K562 (cell line): ENCODE measurements around the gene CUX1. TPM values are rescaled to one million over a fixed set of nuclear protein-coding genes. Genes with fewer than 3 reads are reported as not detected.

ENCODE experiments used
- ATAC-seq: fragments of 200-7000 bp; cut with Tn5 transposase; 3 replicates; pipeline ENCODE4 v1.9.1; 2020; ENCODE audit warnings: moderate library complexity
- BruUV-seq: library from RNA; stranded (reverse); fragments of 400-500 nt; replicated peaks from 2 replicates; lab custom pipeline; 2021; lab: Mats Ljungman, UMichigan
- CTCF ChIA-PET: fragments of 300-600 bp; formaldehyde crosslinking; extraction: SDS; loops from one replicate; lab custom pipeline; 2021; ENCODE audit warnings: low intra/inter-chr PET ratio; lab: Yijun Ruan, JAX
- POLR2A ChIA-PET: fragments of 300-600, 350-650 bp; sonication (Branson Sonifier 250); formaldehyde crosslinking; extraction: SDS; loops from one replicate; lab custom pipeline; 2021; ENCODE audit warnings: antibody characterized with exemption, inconsistent platforms; lab: Yijun Ruan, JAX
- DNase-seq, 4 experiments: peaks; one replicate each; pipeline versions ENCODE4 v3.0.0 to v3.0.0-alpha.2; 2011 to 2018; ENCODE audit warnings: low spot score in 3 of 4, mixed read lengths in 3 of 4; ENCODE audit errors: extremely low read depth in 1 of 4
- FAIRE-seq: peaks from 2 replicates; lab custom pipeline; 2011; peaks lifted over from hg19 to GRCh38; lab: Jason Lieb, UNC
- H2AFZ ChIP-seq: 2 replicates; pipeline ENCODE4 v1.6.0; 2011; ENCODE audit warnings: low read depth, low read length, control low read depth, inconsistent platforms
- H3K27ac ChIP-seq: fragments of 200-600 bp; 3 replicates; pipeline ENCODE4 v1.8.0; 2011; ENCODE audit warnings: low read depth, mild to moderate bottlenecking, control low read depth, inconsistent platforms, low read length, moderate library complexity, mixed read lengths; ENCODE audit errors: extremely low read depth
- H3K27me3 ChIP-seq, 2 experiments: fragments of 300-600 bp in 1 of 2; 2 replicates in 1 of 2; 3 replicates in 1 of 2; pipeline versions ENCODE4 v1.6.0 to v1.8.0; 2011; ENCODE audit warnings: inconsistent platforms in 2 of 2, low read length in 2 of 2, mild to moderate bottlenecking in 1 of 2, mixed read lengths in 1 of 2, moderate library complexity in 1 of 2; ENCODE audit not compliant: control insufficient read depth in 2 of 2, insufficient read depth in 2 of 2
- H3K36me3 ChIP-seq: fragments of 300-600 bp; 3 replicates; pipeline ENCODE4 v1.8.0; 2011; ENCODE audit warnings: mild to moderate bottlenecking, low read length, inconsistent platforms; ENCODE audit not compliant: control insufficient read depth, insufficient read depth
- H3K4me1 ChIP-seq, 2 experiments: fragments of 200-600 bp in 1 of 2; replicated peaks in 1 of 2; 2 replicates in 1 of 2; 3 replicates in 1 of 2; pipeline versions ENCODE4 v1.5.1 to v1.8.0; 2011; ENCODE audit warnings: inconsistent platforms in 2 of 2, low read length in 2 of 2, mild to moderate bottlenecking in 1 of 2, mixed read lengths in 1 of 2, moderate library complexity in 1 of 2; ENCODE audit not compliant: control insufficient read depth in 2 of 2, insufficient read depth in 2 of 2
- H3K4me2 ChIP-seq: 2 replicates; pipeline ENCODE4 v1.6.1; 2011; ENCODE audit warnings: low read length, control low read depth, inconsistent platforms, mixed read lengths; ENCODE audit not compliant: insufficient read depth
- H3K4me3 ChIP-seq: fragments of 200-600 bp; sonication (generic), shearing (Covaris generic); 2 replicates; pipeline ENCODE4 v1.5.1; 2016; ENCODE audit warnings: control low read depth, inconsistent platforms
- H3K79me2 ChIP-seq: fragments of 200-600 bp; 3 replicates; pipeline ENCODE4 v1.8.0; 2011; ENCODE audit warnings: low read length, inconsistent platforms; ENCODE audit not compliant: control insufficient read depth, insufficient read depth
- H3K9ac ChIP-seq, 2 experiments: 2 replicates each; pipeline versions ENCODE4 v1.6.0 to v1.6.1; 2011; ENCODE audit warnings: low read depth in 2 of 2, low read length in 2 of 2, control low read depth in 1 of 2, inconsistent platforms in 1 of 2, mild to moderate bottlenecking in 1 of 2, mixed read lengths in 1 of 2; ENCODE audit not compliant: insufficient read depth in 1 of 2
- H3K9me1 ChIP-seq: one replicate; pipeline ENCODE4 v1.6.0; 2011; ENCODE audit warnings: inconsistent platforms, mild to moderate bottlenecking, low read length, moderate library complexity; ENCODE audit not compliant: control insufficient read depth, insufficient read depth
- H3K9me3 ChIP-seq: replicated peaks from 2 replicates; pipeline ENCODE4 v1.5.1; 2011; ENCODE audit warnings: low read depth, low read length, inconsistent platforms; ENCODE audit not compliant: control insufficient read depth, insufficient read depth
- H4K20me1 ChIP-seq: replicated peaks from 2 replicates; pipeline ENCODE4 v1.6.1; 2011; ENCODE audit warnings: low read length, inconsistent platforms, mixed read lengths; ENCODE audit not compliant: control insufficient read depth, insufficient read depth
- PHF8 ChIP-seq: fragments of 200-600 bp; sonication (generic); IDR thresholded peaks from 2 replicates; pipeline ENCODE4 v1.6.1; 2012; ENCODE audit warnings: mixed run types, mild to moderate bottlenecking, inconsistent platforms, low read length, moderate library complexity, borderline replicate concordance
- PTBP1 ChIP-seq: fragments of 200-400 bp; formaldehyde crosslinking; IDR thresholded peaks from 2 replicates; pipeline ENCODE4 v1.6.1; 2017; ENCODE audit warnings: low read depth, low read length
- STAT5A ChIP-seq: IDR thresholded peaks from 2 replicates; pipeline ENCODE4 v1.6.1; 2012; ENCODE audit warnings: low read length, inconsistent platforms, borderline replicate concordance
- ZEB2 ChIP-seq: fragments of 450-650 bp; IDR thresholded peaks from 2 replicates; pipeline ENCODE4 v1.6.1; 2016
- ZFPM2 ChIP-seq: fragments of 250-450 bp; sonication (Bioruptor Pico); IDR thresholded peaks from 2 replicates; pipeline ENCODE4 v1.5.1; 2022; ENCODE audit warnings: mild to moderate bottlenecking
- ZNF282 ChIP-seq: sonication (generic); formaldehyde crosslinking; IDR thresholded peaks from 2 replicates; pipeline ENCODE4 v1.8.1; 2023; ENCODE audit warnings: missing genetic modification reagents
- ZNF431 ChIP-seq: sonication (generic); formaldehyde crosslinking; IDR thresholded peaks from 2 replicates; pipeline ENCODE4 v1.8.0; 2022; ENCODE audit warnings: mild to moderate bottlenecking, missing genetic modification reagents
- WGBS: fragments of 100-300 bp; shearing (Covaris generic); methylation state at CpG from one replicate; pipeline ENCODE4 v1.1.6; 2016; ENCODE audit warnings: low coverage, mixed read lengths; ENCODE audit not compliant: insufficient coverage; ENCODE audit errors: missing lambda C conversion rate; 5-methylcytosine and 5-hydroxymethylcytosine counted together
- in situ Hi-C: fragments of 300-500 bp; cut with MboI; formaldehyde crosslinking; loops from 4 replicates; pipeline ENCODE4 v1.15.0; 2018; ENCODE audit warnings: inconsistent platforms, mixed read lengths
- intact Hi-C: fragments of 100-400 bp; cut with micrococcal nuclease; formaldehyde crosslinking; loops from 2 replicates; pipeline ENCODE4 v1.14.2; 2022
- polyA plus RNA-seq, 8 experiments: library from polyadenylated mRNA; depleted of rRNA in 4 of 8; stranded (reverse) in 5 of 8; unstranded in 3 of 8; fragments of >200 nt; fragmentation: Nextera tagmentation in 2 of 8; fragmentation: Illumina TruSeq in 1 of 8; extraction: Ambion mirVana in 2 of 8; extraction: Trizol in 1 of 8; gene quantifications; 2 replicates each; pipeline versions ENCODE4 v1.2.1 to v1.2.3, GENCODE V29; 2011 to 2014; ENCODE audit warnings: inconsistent platforms in 1 of 8, missing spikeins in 1 of 8
- total RNA-seq, 7 experiments: library from RNA; depleted of rRNA in 6 of 7; stranded (reverse); fragments of >200 nt in 6 of 7; fragmentation: Illumina TruSeq in 2 of 7; extraction: Trizol in 2 of 7; gene quantifications; 2 replicates each; pipeline versions ENCODE4 v1.2.1 to v1.2.3, GENCODE V29; 2011 to 2021; ENCODE audit warnings: low replicate concordance in 1 of 7
- TF ChIP-seq, protein P1 (sequence below): fragments of 250-450 bp; sonication (Bioruptor Pico); IDR thresholded peaks from 2 replicates; pipeline ENCODE4 v1.8.0; 2022; ENCODE audit warnings: inconsistent platforms
- TF ChIP-seq, protein P2 (sequence below): fragments of 450-650 bp; formaldehyde crosslinking; conservative IDR thresholded peaks from 2 replicates; pipeline ENCODE4 v1.4.0; 2022; ENCODE audit warnings: mild to moderate bottlenecking, missing genetic modification characterization
- TF ChIP-seq, protein P3 (sequence below): sonication (generic); formaldehyde crosslinking; IDR thresholded peaks from 2 replicates; pipeline ENCODE4 v1.8.1; 2023; ENCODE audit warnings: missing genetic modification reagents, mild to moderate bottlenecking, borderline replicate concordance

The CUX1 gene
- total and polyA plus RNA-seq, 9 of the 15 experiments (the other 6 are each of a cell fraction or from before 2014, with no cell fraction given) = 3.6 to 55.3 (median 25.2) TPM

DNA sequence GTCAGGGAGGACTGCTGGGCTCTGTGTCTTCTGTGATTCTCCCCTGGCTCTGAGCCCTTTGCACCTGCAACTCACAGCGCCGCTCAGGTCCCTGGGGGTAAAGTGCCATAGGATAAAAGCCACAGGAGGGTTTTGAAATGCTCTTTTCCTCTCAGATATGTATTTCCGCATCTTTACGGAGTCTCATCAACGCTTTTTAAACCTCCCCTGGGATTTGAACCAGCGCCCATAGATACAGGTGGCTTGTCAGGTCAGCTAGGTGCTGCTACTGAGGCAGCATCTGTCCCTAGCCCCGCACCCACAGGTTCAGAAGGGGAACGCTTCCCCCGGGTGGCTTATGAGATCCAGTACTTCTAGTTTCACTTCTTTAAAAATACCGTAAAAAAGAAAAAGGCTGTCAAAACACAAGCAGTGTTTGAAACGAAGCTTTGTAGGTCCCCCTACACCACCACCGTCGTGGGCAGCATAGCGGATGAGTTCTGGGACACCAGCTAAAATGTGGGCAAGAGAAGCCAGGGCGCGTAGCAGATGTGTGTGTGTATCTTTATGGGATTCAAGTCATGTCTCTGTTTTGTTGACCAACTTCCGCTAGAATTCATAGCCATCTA, 173.5 kb downstream of the CUX1 start:
- in situ Hi-C loops = no loop called here

More for the DNA sequence above, 173.5 kb downstream of the CUX1 start:
- Histone ChIP-seq H3K27ac (no peak overlapping the region), H3K36me3 (peaks cover 11% of the 10 kb centered on the region; the same call in 1 of the 3 replicates), H3K9me1 (no peaks in the 10 kb centered on the region), H3K9ac (0 out of 4 replicates have a peak overlapping the region, but pooled peaks of 1 of the 2 experiments have one; percentile 35), H3K4me1 (peaks cover 3 to 18% of the 10 kb centered on the region in 2 experiments; a peak in 3 of 5 replicates), H3K79me2 (no peaks in the 10 kb centered on the region), H3K9me3 (no peaks in the 10 kb centered on the region), H3K4me2 (no peak overlapping the region), H2AFZ (no peak overlapping the region), H3K27me3 (no peaks in the 10 kb centered on the region), H4K20me1 (peaks cover 14% of the 10 kb centered on the region; the same call in 1 of the 2 replicates), H3K4me3 (no peak overlapping the region)
- ChIA-PET POLR2A (interaction anchor here (0.7 kb wide), 1 partner anchor 11 kb away, joined by 3 read pairs; no protein-coding TSS in a partner anchor), CTCF (no interaction called here)
- BruUV-seq = no TSS peak
- ATAC-seq (no peak), FAIRE-seq (no peak), DNase-seq (no peak)
- intact Hi-C loops = no loop called here
- no peak for TF ChIP-seq ZEB2
- no peak for TF ChIP-seq PHF8
- no peak for TF ChIP-seq STAT5A
- TF ChIP-seq, protein P1, sequence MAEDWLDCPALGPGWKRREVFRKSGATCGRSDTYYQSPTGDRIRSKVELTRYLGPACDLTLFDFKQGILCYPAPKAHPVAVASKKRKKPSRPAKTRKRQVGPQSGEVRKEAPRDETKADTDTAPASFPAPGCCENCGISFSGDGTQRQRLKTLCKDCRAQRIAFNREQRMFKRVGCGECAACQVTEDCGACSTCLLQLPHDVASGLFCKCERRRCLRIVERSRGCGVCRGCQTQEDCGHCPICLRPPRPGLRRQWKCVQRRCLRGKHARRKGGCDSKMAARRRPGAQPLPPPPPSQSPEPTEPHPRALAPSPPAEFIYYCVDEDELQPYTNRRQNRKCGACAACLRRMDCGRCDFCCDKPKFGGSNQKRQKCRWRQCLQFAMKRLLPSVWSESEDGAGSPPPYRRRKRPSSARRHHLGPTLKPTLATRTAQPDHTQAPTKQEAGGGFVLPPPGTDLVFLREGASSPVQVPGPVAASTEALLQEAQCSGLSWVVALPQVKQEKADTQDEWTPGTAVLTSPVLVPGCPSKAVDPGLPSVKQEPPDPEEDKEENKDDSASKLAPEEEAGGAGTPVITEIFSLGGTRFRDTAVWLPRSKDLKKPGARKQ (CRISPR knock-in tag) = no peak
- TF ChIP-seq ZNF431 = no peak
- TF ChIP-seq, protein P2, sequence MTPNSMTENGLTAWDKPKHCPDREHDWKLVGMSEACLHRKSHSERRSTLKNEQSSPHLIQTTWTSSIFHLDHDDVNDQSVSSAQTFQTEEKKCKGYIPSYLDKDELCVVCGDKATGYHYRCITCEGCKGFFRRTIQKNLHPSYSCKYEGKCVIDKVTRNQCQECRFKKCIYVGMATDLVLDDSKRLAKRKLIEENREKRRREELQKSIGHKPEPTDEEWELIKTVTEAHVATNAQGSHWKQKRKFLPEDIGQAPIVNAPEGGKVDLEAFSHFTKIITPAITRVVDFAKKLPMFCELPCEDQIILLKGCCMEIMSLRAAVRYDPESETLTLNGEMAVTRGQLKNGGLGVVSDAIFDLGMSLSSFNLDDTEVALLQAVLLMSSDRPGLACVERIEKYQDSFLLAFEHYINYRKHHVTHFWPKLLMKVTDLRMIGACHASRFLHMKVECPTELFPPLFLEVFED (CRISPR knock-in tag) = no peak
- no peak for TF ChIP-seq ZFPM2
- TF ChIP-seq ZNF282 (CRISPR knock-in tag) = no peak
- no peak for TF ChIP-seq PTBP1
- TF ChIP-seq, protein P3, sequence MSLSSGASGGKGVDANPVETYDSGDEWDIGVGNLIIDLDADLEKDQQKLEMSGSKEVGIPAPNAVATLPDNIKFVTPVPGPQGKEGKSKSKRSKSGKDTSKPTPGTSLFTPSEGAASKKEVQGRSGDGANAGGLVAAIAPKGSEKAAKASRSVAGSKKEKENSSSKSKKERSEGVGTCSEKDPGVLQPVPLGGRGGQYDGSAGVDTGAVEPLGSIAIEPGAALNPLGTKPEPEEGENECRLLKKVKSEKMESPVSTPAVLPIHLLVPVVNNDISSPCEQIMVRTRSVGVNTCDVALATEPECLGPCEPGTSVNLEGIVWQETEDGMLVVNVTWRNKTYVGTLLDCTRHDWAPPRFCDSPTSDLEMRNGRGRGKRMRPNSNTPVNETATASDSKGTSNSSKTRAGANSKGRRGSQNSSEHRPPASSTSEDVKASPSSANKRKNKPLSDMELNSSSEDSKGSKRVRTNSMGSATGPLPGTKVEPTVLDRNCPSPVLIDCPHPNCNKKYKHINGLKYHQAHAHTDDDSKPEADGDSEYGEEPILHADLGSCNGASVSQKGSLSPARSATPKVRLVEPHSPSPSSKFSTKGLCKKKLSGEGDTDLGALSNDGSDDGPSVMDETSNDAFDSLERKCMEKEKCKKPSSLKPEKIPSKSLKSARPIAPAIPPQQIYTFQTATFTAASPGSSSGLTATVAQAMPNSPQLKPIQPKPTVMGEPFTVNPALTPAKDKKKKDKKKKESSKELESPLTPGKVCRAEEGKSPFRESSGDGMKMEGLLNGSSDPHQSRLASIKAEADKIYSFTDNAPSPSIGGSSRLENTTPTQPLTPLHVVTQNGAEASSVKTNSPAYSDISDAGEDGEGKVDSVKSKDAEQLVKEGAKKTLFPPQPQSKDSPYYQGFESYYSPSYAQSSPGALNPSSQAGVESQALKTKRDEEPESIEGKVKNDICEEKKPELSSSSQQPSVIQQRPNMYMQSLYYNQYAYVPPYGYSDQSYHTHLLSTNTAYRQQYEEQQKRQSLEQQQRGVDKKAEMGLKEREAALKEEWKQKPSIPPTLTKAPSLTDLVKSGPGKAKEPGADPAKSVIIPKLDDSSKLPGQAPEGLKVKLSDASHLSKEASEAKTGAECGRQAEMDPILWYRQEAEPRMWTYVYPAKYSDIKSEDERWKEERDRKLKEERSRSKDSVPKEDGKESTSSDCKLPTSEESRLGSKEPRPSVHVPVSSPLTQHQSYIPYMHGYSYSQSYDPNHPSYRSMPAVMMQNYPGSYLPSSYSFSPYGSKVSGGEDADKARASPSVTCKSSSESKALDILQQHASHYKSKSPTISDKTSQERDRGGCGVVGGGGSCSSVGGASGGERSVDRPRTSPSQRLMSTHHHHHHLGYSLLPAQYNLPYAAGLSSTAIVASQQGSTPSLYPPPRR = no peak
- WGBS = 88% methylated on average over 17 of the region's 17 CpGs
